ENCODE measurements around the gene HIVEP2. TPM values are rescaled to one million over a fixed set of nuclear protein-coding genes. Genes with fewer than 3 reads are reported as not detected.

HIVEP2 gene
- total RNA-seq, 2 experiments from 2014 or later = 48.4 to 48.6 TPM

DNA sequence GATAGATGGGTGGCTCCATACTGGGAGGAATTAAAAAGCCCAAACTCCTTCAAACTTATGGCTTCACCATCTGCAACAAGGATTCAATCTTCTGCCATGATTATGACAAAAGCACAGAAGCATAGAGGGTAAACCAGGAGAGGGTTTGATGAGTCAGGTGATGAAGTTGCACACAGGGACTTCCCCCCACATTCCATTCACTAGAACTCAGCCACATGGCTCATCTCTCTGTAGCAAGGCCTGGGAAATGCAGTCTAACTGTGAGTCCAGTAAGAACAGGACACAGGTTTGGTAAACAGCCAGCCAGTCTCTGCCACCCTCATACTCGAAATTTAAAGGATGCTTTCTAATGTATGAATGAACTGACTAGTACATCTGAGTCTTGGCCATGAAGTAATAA, 142.9 kb downstream of the HIVEP2 start:
- peak in 3 of 14 experiments; percentile 28 to 41 (median 35) for DNase-seq
- CTCF ChIA-PET = interaction anchor here (1.2 to 2.5 kb wide), 2 partner anchors 9 to 18 kb away, joined by 3 to 7 read pairs; no protein-coding TSS in a partner anchor
- Mint-ChIP-seq H3K36me3 (ENCODE audit: low read depth) (peaks cover 48% of the 10 kb centered on the region), H3K4me1 (ENCODE audit: low read depth) (peaks cover 98% of the 10 kb centered on the region), H3K9me3 (no peaks in the 10 kb centered on the region), H3K27me3 (no peaks in the 10 kb centered on the region), H3K27ac (peak overlapping the region; percentile 40), H3K4me3 (no peak overlapping the region)
- Histone ChIP-seq H3K27ac (ENCODE audit: low read depth in 1 of 2, low read length in 2 of 2) (no peak overlapping the region), H3K4me1 (ENCODE audit: insufficient read depth, low read length) (peaks cover 23% of the 10 kb centered on the region), H3K36me3 (ENCODE audit: insufficient read depth, low read length) (peaks cover 10% of the 10 kb centered on the region), H3K27me3 (ENCODE audit: control insufficient read depth in 1 of 2, insufficient read depth in 2 of 2, low read length in 2 of 2) (no peaks in the 10 kb centered on the region), H3K4me3 (ENCODE audit: low read length) (no peak overlapping the region), H3K9me3 (ENCODE audit: control insufficient read depth in 1 of 2, insufficient read depth in 1 of 2, low read length in 2 of 2) (no peaks in the 10 kb centered on the region)
- intact Hi-C loops (cut with DNase I, micrococcal nuclease) = no loop called here
- peak; percentile 44 for ATAC-seq (ENCODE audit: poor library complexity)
- POLR2A ChIA-PET = interaction anchor here (0.6 kb wide), 1 partner anchor 14 kb away, joined by 3 read pairs; no protein-coding TSS in a partner anchor
- TF ChIP-seq, protein P1, sequence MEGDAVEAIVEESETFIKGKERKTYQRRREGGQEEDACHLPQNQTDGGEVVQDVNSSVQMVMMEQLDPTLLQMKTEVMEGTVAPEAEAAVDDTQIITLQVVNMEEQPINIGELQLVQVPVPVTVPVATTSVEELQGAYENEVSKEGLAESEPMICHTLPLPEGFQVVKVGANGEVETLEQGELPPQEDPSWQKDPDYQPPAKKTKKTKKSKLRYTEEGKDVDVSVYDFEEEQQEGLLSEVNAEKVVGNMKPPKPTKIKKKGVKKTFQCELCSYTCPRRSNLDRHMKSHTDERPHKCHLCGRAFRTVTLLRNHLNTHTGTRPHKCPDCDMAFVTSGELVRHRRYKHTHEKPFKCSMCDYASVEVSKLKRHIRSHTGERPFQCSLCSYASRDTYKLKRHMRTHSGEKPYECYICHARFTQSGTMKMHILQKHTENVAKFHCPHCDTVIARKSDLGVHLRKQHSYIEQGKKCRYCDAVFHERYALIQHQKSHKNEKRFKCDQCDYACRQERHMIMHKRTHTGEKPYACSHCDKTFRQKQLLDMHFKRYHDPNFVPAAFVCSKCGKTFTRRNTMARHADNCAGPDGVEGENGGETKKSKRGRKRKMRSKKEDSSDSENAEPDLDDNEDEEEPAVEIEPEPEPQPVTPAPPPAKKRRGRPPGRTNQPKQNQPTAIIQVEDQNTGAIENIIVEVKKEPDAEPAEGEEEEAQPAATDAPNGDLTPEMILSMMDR (IDR thresholded peaks at IDR 0.05) = no peak

DNA sequence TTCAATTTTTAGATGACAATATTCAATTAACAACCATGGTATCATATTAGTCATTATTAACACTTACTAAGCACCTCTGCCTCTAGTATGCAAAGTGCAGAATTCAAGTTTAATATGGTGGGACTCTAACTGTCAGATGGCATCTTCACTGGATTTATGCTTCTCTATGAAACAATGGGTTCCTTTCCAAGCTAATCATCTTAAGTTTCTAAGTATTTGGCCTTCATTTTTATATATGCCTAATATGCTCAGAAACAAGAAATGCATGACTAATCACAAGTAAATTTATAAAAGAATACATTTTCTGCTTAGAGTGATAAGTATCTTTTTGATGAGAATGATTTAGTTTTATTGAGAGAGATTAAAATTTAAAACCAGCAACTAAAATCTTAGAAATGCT, 144.7 kb downstream of the HIVEP2 start:
- H3K4me1 ChIP-seq (ENCODE audit: insufficient read depth, low read length) = peaks cover 24% of the 10 kb centered on the region

DNA sequence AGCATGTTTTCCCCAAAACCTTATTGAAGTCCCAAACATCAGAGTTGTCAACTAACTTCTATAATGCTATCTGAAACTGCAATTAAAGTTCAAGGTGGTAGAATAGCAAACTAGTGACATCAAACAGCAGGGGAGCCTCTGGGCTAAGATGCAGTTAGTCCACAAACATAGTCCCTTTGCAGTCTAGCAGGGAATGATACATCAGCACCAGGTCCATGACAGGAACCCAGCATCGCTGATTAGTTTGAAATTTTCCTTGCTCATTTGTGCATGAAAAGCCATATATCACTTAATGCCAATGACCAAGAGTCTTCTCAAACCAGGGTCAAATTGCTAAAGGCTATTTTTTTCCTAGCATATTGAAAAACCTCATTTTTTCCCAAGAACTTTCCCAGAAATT, 145.3 kb downstream of the HIVEP2 start:
- H3K27me3 ChIP-seq (ENCODE audit: control insufficient read depth in 1 of 2, insufficient read depth in 2 of 2, low read length in 2 of 2) = no peaks in the 10 kb centered on the region
- peaks cover 39% of the 10 kb centered on the region for H3K36me3 Mint-ChIP-seq (ENCODE audit: low read depth)
- intact Hi-C loops (cut with DNase I, micrococcal nuclease) = no loop called here
- H3K9me3 ChIP-seq (ENCODE audit: control insufficient read depth in 1 of 2, insufficient read depth in 1 of 2, low read length in 2 of 2) = no peaks in the 10 kb centered on the region
- no peak for DNase-seq
- TF ChIP-seq, protein P1 (IDR thresholded peaks at IDR 0.05) = no peak
- ChIA-PET POLR2A (no interaction called here), CTCF (interaction anchor here (1.3 kb wide), 1 partner anchor 36 kb away, joined by 3 read pairs; no protein-coding TSS in a partner anchor)
- no peaks in the 10 kb centered on the region for H3K9me3 Mint-ChIP-seq
- no peaks in the 10 kb centered on the region for H3K27me3 Mint-ChIP-seq
- H3K4me3 Mint-ChIP-seq = no peak overlapping the region
- H3K4me1 Mint-ChIP-seq (ENCODE audit: low read depth) = peaks cover 89% of the 10 kb centered on the region
- ATAC-seq (ENCODE audit: poor library complexity) = no peak
- H3K36me3 ChIP-seq (ENCODE audit: insufficient read depth, low read length) = peaks cover 7% of the 10 kb centered on the region
- H3K4me3 ChIP-seq (ENCODE audit: low read length) = no peak overlapping the region
- peaks cover 20% of the 10 kb centered on the region for H3K4me1 ChIP-seq (ENCODE audit: insufficient read depth, low read length)
- H3K27ac ChIP-seq (ENCODE audit: low read depth in 1 of 2, low read length in 2 of 2) = no peak overlapping the region
- H3K27ac Mint-ChIP-seq = peak overlapping the region; percentile 40

More for the DNA sequence above, 144.7 kb downstream of the HIVEP2 start:
- H3K27me3 Mint-ChIP-seq = no peaks in the 10 kb centered on the region
- intact Hi-C loops (cut with DNase I, micrococcal nuclease) = no loop called here
- no peaks in the 10 kb centered on the region for H3K9me3 Mint-ChIP-seq
- DNase-seq (no peak), ATAC-seq (ENCODE audit: poor library complexity) (no peak)
- TF ChIP-seq, protein P1 (IDR thresholded peaks at IDR 0.05) = no peak
- Histone ChIP-seq H3K9me3 (ENCODE audit: control insufficient read depth in 1 of 2, insufficient read depth in 1 of 2, low read length in 2 of 2) (no peaks in the 10 kb centered on the region), H3K36me3 (ENCODE audit: insufficient read depth, low read length) (peaks cover 8% of the 10 kb centered on the region), H3K27me3 (ENCODE audit: control insufficient read depth in 1 of 2, insufficient read depth in 2 of 2, low read length in 2 of 2) (no peaks in the 10 kb centered on the region), H3K4me3 (ENCODE audit: low read length) (no peak overlapping the region), H3K27ac (ENCODE audit: low read depth in 1 of 2, low read length in 2 of 2) (no peak overlapping the region)
- POLR2A ChIA-PET = interaction anchor here (1.3 kb wide), 1 partner anchor 11 kb away, joined by 5 read pairs; no protein-coding TSS in a partner anchor
- H3K27ac Mint-ChIP-seq = peak overlapping the region; percentile 40
- H3K4me1 Mint-ChIP-seq (ENCODE audit: low read depth) = peaks cover 95% of the 10 kb centered on the region
- CTCF ChIA-PET = interaction anchor here (1.3 kb wide), 1 partner anchor 35 kb away, joined by 3 read pairs; no protein-coding TSS in a partner anchor
- H3K36me3 Mint-ChIP-seq (ENCODE audit: low read depth) = peaks cover 39% of the 10 kb centered on the region
- no peak overlapping the region for H3K4me3 Mint-ChIP-seq
